T-cell (primary cell): Measurements from ENCODE around the gene SH2D7. TPM values are rescaled to one million over a fixed set of nuclear protein-coding genes. Genes with fewer than 3 reads are reported as not detected.

Experiments
- ATAC-seq, 4 experiments: fragments of 200-7000 bp in 3 of 4; fragments of 150-1000 bp in 1 of 4; cut with Tn5 transposase; replicated peaks in 1 of 4; 1 replicate in 3 of 4; 2 replicates in 1 of 4; pipeline ENCODE4 v1.10.0; 2021; ENCODE audit warnings: moderate library complexity in 3 of 4, mild to moderate bottlenecking in 2 of 4, moderate number of reproducible peaks in 1 of 4
- CTCF ChIA-PET, 2 donors: fragments of 300-600 bp; sonication (Branson Sonifier 250); formaldehyde crosslinking; loops; one replicate each; lab custom pipeline; 2022; ENCODE audit warnings: antibody characterized with exemption in 2 of 2; lab: Charles Lee
- POLR2A ChIA-PET, 2 donors: fragments of 300-600 bp; sonication (Branson Sonifier 250); formaldehyde crosslinking; loops; one replicate each; lab custom pipeline; 2022; ENCODE audit warnings: antibody characterized with exemption in 2 of 2; lab: Charles Lee
- DNase-seq, 35 experiments: peaks; one replicate each; pipeline versions ENCODE4 v3.0.0 to v3.0.0-alpha.2; 2013 to 2023
- H3K27ac ChIP-seq: one replicate; pipeline ENCODE4 v1.5.1; 2013; ENCODE audit warnings: low read length
- H3K27me3 ChIP-seq, 2 experiments: replicated peaks in 1 of 2; 1 replicate in 1 of 2; 2 replicates in 1 of 2; pipeline versions ENCODE4 v1.6.1 to v1.7.0; 2013; ENCODE audit warnings: low read length in 1 of 2, mixed read lengths in 1 of 2; ENCODE audit not compliant: control insufficient read depth in 2 of 2, insufficient read depth in 2 of 2; ENCODE audit errors: extremely low read depth in 1 of 2
- H3K36me3 ChIP-seq, 2 donors: 1 replicate in 1 of 2; 2 replicates in 1 of 2; pipeline versions ENCODE4 v1.6.1 to v1.7.0; 2013; ENCODE audit warnings: low read length in 1 of 2; ENCODE audit not compliant: control insufficient read depth in 2 of 2, insufficient read depth in 1 of 2; ENCODE audit errors: extremely low read depth in 1 of 2
- H3K4me1 ChIP-seq, 2 experiments: 1 replicate in 1 of 2; 2 replicates in 1 of 2; pipeline versions ENCODE4 v1.6.1 to v1.7.0; 2013; ENCODE audit warnings: low read length in 2 of 2, mixed read lengths in 1 of 2; ENCODE audit not compliant: insufficient read depth in 2 of 2, control insufficient read depth in 1 of 2; ENCODE audit errors: extremely low read depth in 1 of 2
- H3K4me3 ChIP-seq, 2 donors: 1 replicate in 1 of 2; 2 replicates in 1 of 2; pipeline versions ENCODE4 v1.5.1 to v1.7.0; 2013; ENCODE audit warnings: mild to moderate bottlenecking in 2 of 2, low read length in 1 of 2, moderate library complexity in 1 of 2; ENCODE audit not compliant: control insufficient read depth in 1 of 2; ENCODE audit errors: extremely low read depth in 1 of 2
- H3K9me3 ChIP-seq: 2 replicates; pipeline ENCODE4 v1.7.0; 2013
- H3K27ac Mint-ChIP-seq, 2 donors: one replicate each; pipeline ENCODE4 v1.8.0; 2020 to 2021; ENCODE audit warnings: mild to moderate bottlenecking in 2 of 2, mixed read lengths in 2 of 2
- H3K27me3 Mint-ChIP-seq, 2 donors: one replicate each; pipeline ENCODE4 v1.8.0; 2021 to 2022; ENCODE audit warnings: mixed read lengths in 2 of 2
- H3K36me3 Mint-ChIP-seq: one replicate; pipeline ENCODE4 v1.8.0; 2021; ENCODE audit warnings: mixed read lengths
- H3K4me1 Mint-ChIP-seq, 3 donors: one replicate each; pipeline ENCODE4 v1.8.0; 2020 to 2022; ENCODE audit warnings: mixed read lengths in 3 of 3, mild to moderate bottlenecking in 1 of 3
- H3K4me3 Mint-ChIP-seq, 3 donors: one replicate each; pipeline ENCODE4 v1.8.0; 2020 to 2022; ENCODE audit warnings: mild to moderate bottlenecking in 3 of 3, mixed read lengths in 3 of 3, moderate library complexity in 3 of 3
- H3K9me3 Mint-ChIP-seq, 3 donors: one replicate each; pipeline ENCODE4 v1.8.0; 2020 to 2022; ENCODE audit warnings: mixed read lengths in 3 of 3
- WGBS: methylation state at CpG from one replicate; pipeline ENCODE4 v1.1.5; 2013; ENCODE audit warnings: missing lambda C conversion rate; ENCODE audit not compliant: insufficient coverage; 5-methylcytosine and 5-hydroxymethylcytosine counted together
- total RNA-seq, 35 experiments: library from RNA in 6 of 35; stranded (reverse) in 6 of 35; fragments of 120-200 nt in 1 of 35; gene quantifications; one replicate each; pipeline versions ENCODE4 v1.2.1 to v1.2.4 and lab custom pipeline; 2013 to 2026

SH2D7 gene
- total RNA-seq, 5 donors from 2014 or later (not counting 1 experiment from before 2014, with no cell fraction given) = not detected

DNA sequence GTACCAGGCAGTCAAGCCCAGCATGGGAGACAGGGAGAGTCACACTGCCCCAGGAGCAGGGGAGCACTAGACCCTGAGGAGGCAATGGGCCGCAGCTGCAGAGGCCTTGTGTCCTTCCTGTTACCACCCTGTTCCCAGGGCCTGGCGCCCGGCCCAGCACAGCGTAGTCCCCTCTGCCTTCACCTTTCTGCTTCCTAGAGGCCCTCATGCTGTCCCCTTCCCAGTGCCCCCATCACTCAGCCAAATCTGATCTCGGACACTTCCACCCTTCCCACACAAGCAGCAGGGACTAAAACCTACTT is 8.0 kb upstream of the SH2D7 start:
- Histone ChIP-seq H3K4me3 (no peak overlapping the region), H3K9me3 (no peaks in the 10 kb centered on the region), H3K4me1 (peaks cover 3% of the 10 kb centered on the region in 2 experiments), H3K36me3 (no peaks in the 10 kb centered on the region), H3K27me3 (no peaks in the 10 kb centered on the region), H3K27ac (no peak overlapping the region)
- DNase-seq (no peak), ATAC-seq (no peak)
- H3K9me3 Mint-ChIP-seq = no peaks in the 10 kb centered on the region
- H3K27ac Mint-ChIP-seq = no peak overlapping the region
- ChIA-PET CTCF (no interaction called here), POLR2A (no interaction called here)
- 100% methylated on average over 4 of the region's 5 CpGs for WGBS
- no peaks in the 10 kb centered on the region for H3K36me3 Mint-ChIP-seq
- no peaks in the 10 kb centered on the region for H3K4me1 Mint-ChIP-seq
- H3K27me3 Mint-ChIP-seq = no peaks in the 10 kb centered on the region
- no peak overlapping the region for H3K4me3 Mint-ChIP-seq

DNA sequence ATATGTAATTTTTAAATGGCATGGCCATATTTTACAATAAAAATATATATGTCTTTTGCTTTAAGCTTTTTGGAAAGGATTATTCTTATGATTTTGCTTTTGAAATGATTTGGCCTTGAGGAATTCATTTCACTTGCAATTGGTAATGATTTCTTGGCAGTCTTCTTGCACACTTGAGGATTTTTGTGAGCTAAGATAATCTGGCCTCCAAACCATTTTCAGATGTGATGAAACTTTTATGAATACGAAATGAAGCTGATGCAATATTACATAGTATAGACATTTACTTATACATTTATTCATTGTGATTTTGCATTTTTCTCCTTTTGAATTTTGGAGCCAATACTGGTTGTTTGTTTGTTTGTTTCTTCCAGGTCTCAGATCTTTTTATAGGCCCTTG is 6.4 kb upstream of the SH2D7 start:
- Mint-ChIP-seq H3K27me3 (no peaks in the 10 kb centered on the region), H3K9me3 (no peaks in the 10 kb centered on the region), H3K4me3 (no peak overlapping the region), H3K27ac (no peak overlapping the region), H3K36me3 (no peaks in the 10 kb centered on the region), H3K4me1 (no peaks in the 10 kb centered on the region)
- DNase-seq (no peak), ATAC-seq (no peak)
- Histone ChIP-seq H3K27me3 (no peaks in the 10 kb centered on the region), H3K9me3 (no peaks in the 10 kb centered on the region), H3K36me3 (no peaks in the 10 kb centered on the region), H3K27ac (no peak overlapping the region), H3K4me1 (peaks cover 3% of the 10 kb centered on the region in 2 experiments), H3K4me3 (no peak overlapping the region)
- ChIA-PET POLR2A (no interaction called here), CTCF (no interaction called here)
- WGBS = no CpG with 5 or more reads among the region's 1 CpG

DNA sequence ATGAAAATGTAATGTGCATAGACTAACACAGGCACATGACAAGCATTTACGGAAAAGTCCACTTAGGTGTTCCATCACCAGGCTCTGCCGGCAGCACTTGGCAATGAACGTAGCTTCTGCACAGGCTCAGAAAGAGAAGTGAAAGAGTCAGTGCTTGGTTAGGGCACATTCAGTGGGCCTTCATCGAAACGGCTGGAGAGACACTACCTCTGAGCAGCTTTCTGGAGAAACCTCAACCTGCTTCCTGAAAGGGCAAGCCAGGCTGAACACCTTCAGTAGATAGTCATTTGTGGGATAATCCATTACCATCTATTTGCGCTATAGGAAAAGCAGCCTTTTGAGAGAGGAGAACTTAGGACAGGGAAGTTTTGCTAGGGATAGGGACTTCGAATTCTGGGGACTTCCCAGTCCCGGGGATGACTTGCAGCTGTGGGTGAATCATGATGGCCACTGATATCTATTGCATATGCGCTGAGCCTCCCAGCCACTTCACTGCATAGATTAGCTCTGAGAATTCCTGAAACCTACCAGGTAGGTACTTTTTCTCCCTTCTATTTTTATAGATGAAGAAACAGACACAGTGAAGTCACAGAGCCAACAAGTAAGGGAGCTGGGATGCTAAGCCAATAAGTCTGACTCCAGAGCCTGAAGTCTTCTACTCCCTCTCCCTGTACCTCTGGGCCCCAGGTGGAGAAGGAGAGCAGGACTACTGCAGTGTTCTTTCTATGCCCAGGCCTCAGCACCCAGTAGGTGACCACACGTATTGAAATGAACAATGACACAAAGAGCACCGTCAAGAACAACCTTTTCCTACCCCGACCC is 4.2 kb upstream of the SH2D7 start:
- Mint-ChIP-seq H3K4me1 (peaks cover 0 to 4% (median 3%) of the 10 kb centered on the region in 3 donors), H3K27ac (no peak overlapping the region), H3K9me3 (no peaks in the 10 kb centered on the region), H3K4me3 (no peak overlapping the region), H3K27me3 (no peaks in the 10 kb centered on the region), H3K36me3 (no peaks in the 10 kb centered on the region)
- H3K36me3 ChIP-seq = no peaks in the 10 kb centered on the region
- peaks cover 3 to 11% of the 10 kb centered on the region in 2 experiments for H3K4me1 ChIP-seq
- H3K9me3 ChIP-seq = no peaks in the 10 kb centered on the region
- no peak overlapping the region for H3K27ac ChIP-seq
- H3K4me3 ChIP-seq = no peak overlapping the region
- no peak for ATAC-seq
- 85% methylated on average over 8 of the region's 12 CpGs for WGBS
- DNase-seq = no peak
- peaks cover 0 to 2% of the 10 kb centered on the region in 2 experiments for H3K27me3 ChIP-seq
- POLR2A ChIA-PET = no interaction called here
- CTCF ChIA-PET = no interaction called here

GRCh38 chr15:78088773-78089080 is 3.6 kb upstream of the SH2D7 start:
- H3K27ac ChIP-seq = no peak overlapping the region
- Mint-ChIP-seq H3K27ac (no peak overlapping the region), H3K9me3 (no peaks in the 10 kb centered on the region), H3K36me3 (no peaks in the 10 kb centered on the region), H3K4me3 (no peak overlapping the region), H3K27me3 (no peaks in the 10 kb centered on the region), H3K4me1 (peaks cover 0 to 6% (median 6%) of the 10 kb centered on the region in 3 donors)
- H3K27me3 ChIP-seq = peaks cover 0 to 2% of the 10 kb centered on the region in 2 experiments
- no peaks in the 10 kb centered on the region for H3K36me3 ChIP-seq
- ChIA-PET POLR2A (no interaction called here), CTCF (interaction anchor here in 1 of 2 donors (0.7 kb wide), 1 partner anchor 175 kb away, joined by 8 read pairs; no protein-coding TSS in a partner anchor)
- H3K9me3 ChIP-seq = no peaks in the 10 kb centered on the region
- DNase-seq = no peak
- ATAC-seq = no peak
- no peak overlapping the region for H3K4me3 ChIP-seq
- WGBS = 89% methylated on average over 1 of the region's 3 CpGs
- H3K4me1 ChIP-seq = peaks cover 2 to 11% of the 10 kb centered on the region in 2 experiments

DNA sequence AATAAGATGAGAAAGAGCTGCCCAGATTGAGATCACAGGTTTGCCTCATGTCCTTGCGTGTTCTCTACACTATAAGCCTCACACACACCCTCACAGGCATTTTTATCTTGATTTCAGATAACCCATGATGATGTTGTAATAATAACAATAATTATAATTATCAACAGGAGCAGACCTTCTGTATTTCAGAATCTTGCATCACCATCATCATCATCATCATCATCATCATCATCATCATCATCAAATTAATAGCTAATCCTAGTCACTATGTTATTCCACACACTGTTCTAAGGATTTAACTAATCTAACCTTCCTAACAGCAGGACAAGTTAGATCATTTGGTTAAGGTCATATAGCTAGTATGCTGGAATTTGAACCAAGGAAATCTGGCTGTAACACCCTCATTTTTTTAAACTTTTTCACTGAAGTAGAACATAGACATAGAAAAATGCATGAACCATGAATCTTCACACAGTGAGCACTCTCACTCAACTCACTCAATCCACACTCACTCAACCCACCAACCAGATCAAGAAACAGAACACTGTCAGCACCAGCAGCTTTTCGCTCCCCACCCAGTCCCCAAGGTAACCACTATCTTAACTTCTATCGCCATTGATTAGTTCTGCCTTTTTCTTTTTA is 1.8 kb upstream of the SH2D7 start:
- POLR2A ChIA-PET = interaction anchor here (0.6 to 0.7 kb wide), 2 partner anchors 27 to 50 kb away, joined by 3 read pairs; no protein-coding TSS in a partner anchor
- CTCF ChIA-PET = interaction anchor here (0.6 to 1.1 kb wide), 3 partner anchors 12 to 128 kb away, joined by 3 to 4 read pairs (median 4); no protein-coding TSS in a partner anchor
- H3K4me1 Mint-ChIP-seq = peaks cover 0 to 6% (median 6%) of the 10 kb centered on the region in 3 donors

GRCh38 chr15:78093242-78094020 is 1.1 kb downstream of the SH2D7 start:
- H3K4me1 ChIP-seq = peaks cover 0 to 8% of the 10 kb centered on the region in 2 experiments
- no peaks in the 10 kb centered on the region for H3K9me3 ChIP-seq
- ATAC-seq (no peak), DNase-seq (no peak)
- Mint-ChIP-seq H3K4me1 (peaks cover 0 to 6% (median 6%) of the 10 kb centered on the region in 3 donors), H3K4me3 (no peak overlapping the region), H3K27ac (no peak overlapping the region), H3K36me3 (no peaks in the 10 kb centered on the region), H3K9me3 (no peaks in the 10 kb centered on the region), H3K27me3 (peaks cover 0 to 2% of the 10 kb centered on the region in 2 donors)
- no peak overlapping the region for H3K4me3 ChIP-seq
- H3K27me3 ChIP-seq = peaks cover 0 to 2% of the 10 kb centered on the region in 2 experiments
- 66% methylated on average over 2 of the region's 5 CpGs for WGBS
- CTCF ChIA-PET = interaction anchor here (0.7 kb wide), 2 partner anchors 15 to 74 kb away, joined by 3 read pairs; no protein-coding TSS in a partner anchor
- POLR2A ChIA-PET = no interaction called here
- no peaks in the 10 kb centered on the region for H3K36me3 ChIP-seq
- H3K27ac ChIP-seq = no peak overlapping the region

More for the DNA sequence above, 1.8 kb upstream of the SH2D7 start:
- H3K9me3 ChIP-seq = no peaks in the 10 kb centered on the region
- no peak for ATAC-seq
- peaks cover 0 to 2% of the 10 kb centered on the region in 2 donors for H3K27me3 Mint-ChIP-seq
- H3K9me3 Mint-ChIP-seq = no peaks in the 10 kb centered on the region
- WGBS = 100% methylated on average over 2 of the region's 3 CpGs
- H3K4me3 Mint-ChIP-seq = no peak overlapping the region
- no peaks in the 10 kb centered on the region for H3K36me3 Mint-ChIP-seq
- H3K4me1 ChIP-seq = peaks cover 0 to 8% of the 10 kb centered on the region in 2 experiments
- no peaks in the 10 kb centered on the region for H3K36me3 ChIP-seq
- H3K27ac ChIP-seq = no peak overlapping the region
- H3K4me3 ChIP-seq = no peak overlapping the region
- no peak overlapping the region for H3K27ac Mint-ChIP-seq
- DNase-seq = no peak
- peaks cover 0 to 2% of the 10 kb centered on the region in 2 experiments for H3K27me3 ChIP-seq
